SK-N-SH treated with all-trans-retinoic acid at 6 μM for 48 hours (cell line): ENCODE measurements around the gene MTCL1.

Experiments
- ATAC-seq: fragments of 200-7000 bp; cut with Tn5 transposase; 3 replicates; pipeline ENCODE4 v1.9.1; 2020; ENCODE audit warnings: mild to moderate bottlenecking, moderate library complexity
- ARNTL ChIP-seq: fragments of 450-650 bp; formaldehyde crosslinking; IDR thresholded peaks from 2 replicates; pipeline ENCODE4 v1.5.0; 2020; ENCODE audit warnings: low read depth, mild to moderate bottlenecking, moderate library complexity, borderline replicate concordance
- BACH2 ChIP-seq: fragments of 250-450 bp; sonication (Bioruptor Pico); IDR thresholded peaks from 2 replicates; pipeline ENCODE4 v1.9.0; 2021; ENCODE audit warnings: mild to moderate bottlenecking, borderline replicate concordance
- CREB5 ChIP-seq: fragments of 250-450 bp; sonication (Bioruptor Pico); IDR thresholded peaks from 2 replicates; pipeline ENCODE4 v1.5.1; 2020; ENCODE audit warnings: low read depth, mild to moderate bottlenecking, moderate library complexity
- CSDC2 ChIP-seq: fragments of 250-450 bp; sonication (Bioruptor Pico); IDR thresholded peaks from 2 replicates; pipeline ENCODE4 v1.5.0; 2020; ENCODE audit warnings: mild to moderate bottlenecking, moderate library complexity
- CSRNP3 ChIP-seq: fragments of 250-450 bp; sonication (Bioruptor Pico); IDR thresholded peaks from 2 replicates; pipeline ENCODE4 v1.5.1; 2021; ENCODE audit warnings: mild to moderate bottlenecking, moderate library complexity
- GLIS3 ChIP-seq: fragments of 250-450 bp; sonication (Bioruptor Pico); IDR thresholded peaks from 2 replicates; pipeline ENCODE4 v1.5.0; 2020; ENCODE audit warnings: mild to moderate bottlenecking, moderate library complexity
- ISL1 ChIP-seq: fragments of 250-450 bp; sonication (Bioruptor Pico); IDR thresholded peaks from 2 replicates; pipeline ENCODE4 v2.1.2; 2022; ENCODE audit warnings: mild to moderate bottlenecking, moderate library complexity
- POU6F1 ChIP-seq: fragments of 250-450 bp; sonication (Bioruptor Pico); IDR thresholded peaks from 2 replicates; pipeline ENCODE4 v1.8.0; 2021; ENCODE audit warnings: low read depth, mild to moderate bottlenecking, moderate library complexity, borderline replicate concordance
- PPARA ChIP-seq: fragments of 250-450 bp; sonication (Bioruptor Pico); IDR thresholded peaks from 2 replicates; pipeline ENCODE4 v1.5.0; 2020; ENCODE audit warnings: mild to moderate bottlenecking, borderline replicate concordance
- RARB ChIP-seq: fragments of 250-450 bp; sonication (Bioruptor Pico); IDR thresholded peaks from 2 replicates; pipeline ENCODE4 v1.8.0; 2021; ENCODE audit warnings: mild to moderate bottlenecking, moderate library complexity
- SNAI2 ChIP-seq: fragments of 250-450 bp; sonication (Bioruptor Pico); IDR thresholded peaks from 2 replicates; pipeline ENCODE4 v1.5.0; 2020; ENCODE audit warnings: mild to moderate bottlenecking, moderate library complexity
- TCF4 ChIP-seq: fragments of 250-450 bp; sonication (Bioruptor Pico); IDR thresholded peaks from 2 replicates; pipeline ENCODE4 v1.8.0; 2021; ENCODE audit warnings: mild to moderate bottlenecking, moderate library complexity, borderline replicate concordance
- TOX ChIP-seq: fragments of 250-450 bp; sonication (Bioruptor Pico); IDR thresholded peaks from 2 replicates; pipeline ENCODE4 v1.8.0; 2021; ENCODE audit warnings: mild to moderate bottlenecking, moderate library complexity, borderline replicate concordance
- TSHZ2 ChIP-seq: fragments of 250-450 bp; sonication (Bioruptor Pico); IDR thresholded peaks from 2 replicates; pipeline ENCODE4 v1.5.0; 2020; ENCODE audit warnings: mild to moderate bottlenecking, moderate library complexity
- ZC3H10 ChIP-seq: fragments of 250-450 bp; sonication (Bioruptor Pico); IDR thresholded peaks from 2 replicates; pipeline ENCODE4 v1.5.1; 2021; ENCODE audit warnings: mild to moderate bottlenecking, moderate library complexity
- ZFP3 ChIP-seq: fragments of 250-450 bp; sonication (Bioruptor Pico); IDR thresholded peaks from 2 replicates; pipeline ENCODE4 v1.5.0; 2020; ENCODE audit warnings: mild to moderate bottlenecking, moderate library complexity
- ZFP30 ChIP-seq: fragments of 450-650 bp; formaldehyde crosslinking; IDR thresholded peaks from 2 replicates; pipeline ENCODE4 v1.5.0; 2022; ENCODE audit warnings: mild to moderate bottlenecking, moderate library complexity
- ZNF565 ChIP-seq: fragments of 450-650 bp; formaldehyde crosslinking; conservative IDR thresholded peaks from 2 replicates; pipeline ENCODE4 v1.5.0; 2020; ENCODE audit warnings: low read depth, mild to moderate bottlenecking, moderate library complexity
- ZNF70 ChIP-seq: fragments of 450-650 bp; formaldehyde crosslinking; IDR thresholded peaks from 2 replicates; pipeline ENCODE4 v1.5.0; 2020; ENCODE audit warnings: mild to moderate bottlenecking, moderate library complexity
- ZNF8 ChIP-seq: fragments of 450-650 bp; formaldehyde crosslinking; IDR thresholded peaks from 2 replicates; pipeline ENCODE4 v1.5.0; 2020; ENCODE audit warnings: mild to moderate bottlenecking, moderate library complexity

Gene MTCL1

GRCh38 chr18:8816816-8817215 is 111.5 kb downstream of the MTCL1 start (continued):
- TF ChIP-seq POU6F1 (no peak), BACH2 (CRISPR knock-in tag) (no peak), PPARA (CRISPR knock-in tag) (no peak), ZNF8 (CRISPR knock-in tag) (no peak), RARB (CRISPR knock-in tag) (no peak), GLIS3 (CRISPR knock-in tag) (no peak), TOX (CRISPR knock-in tag) (no peak), ZC3H10 (CRISPR knock-in tag) (no peak), ZFP3 (CRISPR knock-in tag) (no peak)

- no peak for ATAC-seq
- no peak for TF ChIP-seq TSHZ2 (CRISPR knock-in tag)
- TF ChIP-seq CREB5 (CRISPR knock-in tag) = no peak
- TF ChIP-seq ZNF70 (CRISPR knock-in tag) = no peak
- no peak for TF ChIP-seq ZNF565 (CRISPR knock-in tag)
- no peak for TF ChIP-seq CSRNP3 (CRISPR knock-in tag)
- no peak for TF ChIP-seq CSDC2 (CRISPR knock-in tag)
- TF ChIP-seq ISL1 (CRISPR knock-in tag) = no peak
- TF ChIP-seq ZFP30 (CRISPR knock-in tag) = no peak
- TF ChIP-seq TOX (CRISPR knock-in tag) = no peak
- TF ChIP-seq ARNTL (CRISPR knock-in tag) = no peak
- no peak for TF ChIP-seq ZNF8 (CRISPR knock-in tag)
- TF ChIP-seq GLIS3 (CRISPR knock-in tag) = no peak
- no peak for TF ChIP-seq RARB (CRISPR knock-in tag)
- no peak for TF ChIP-seq POU6F1
- no peak for TF ChIP-seq PPARA (CRISPR knock-in tag)
- no peak for TF ChIP-seq TCF4 (CRISPR knock-in tag)
These were observed 113.6 kb downstream of the MTCL1 start for GRCh38 chr18:8818982-8819381.

GRCh38 chr18:8820396-8821082 is 115.2 kb downstream of the MTCL1 start:
- no peak for ATAC-seq
- TF ChIP-seq GLIS3 (CRISPR knock-in tag) = no peak
- TF ChIP-seq TOX (CRISPR knock-in tag) = no peak
- no peak for TF ChIP-seq CSRNP3 (CRISPR knock-in tag)
- no peak for TF ChIP-seq TSHZ2 (CRISPR knock-in tag)
- no peak for TF ChIP-seq CREB5 (CRISPR knock-in tag)
- no peak for TF ChIP-seq ZNF565 (CRISPR knock-in tag)
- TF ChIP-seq SNAI2 = no peak
